Breast epithelium (tissue), 3 donors: ENCODE results near the gene RAVER2.

Experiments used
- POLR2A ChIP-seq: fragments of 450-650 bp; IDR thresholded peaks from one replicate; pipeline ENCODE4 v1.6.1; 2016; ENCODE audit warnings: antibody characterized with exemption, mild to moderate bottlenecking, moderate library complexity
- POLR2AphosphoS5 ChIP-seq, 3 donors: sonication (generic); formaldehyde crosslinking; IDR thresholded peaks; one replicate each; pipeline ENCODE4 v1.6.1; 2017; ENCODE audit warnings: antibody characterized with exemption in 3 of 3
- TF ChIP-seq, protein P1 (sequence below), 3 donors: fragments of 450-650 bp; IDR thresholded peaks; one replicate each; pipeline ENCODE4 v1.5.1; 2016 to 2017; ENCODE audit warnings: antibody characterized with exemption in 3 of 3, mild to moderate bottlenecking in 3 of 3, moderate library complexity in 3 of 3

DNA sequence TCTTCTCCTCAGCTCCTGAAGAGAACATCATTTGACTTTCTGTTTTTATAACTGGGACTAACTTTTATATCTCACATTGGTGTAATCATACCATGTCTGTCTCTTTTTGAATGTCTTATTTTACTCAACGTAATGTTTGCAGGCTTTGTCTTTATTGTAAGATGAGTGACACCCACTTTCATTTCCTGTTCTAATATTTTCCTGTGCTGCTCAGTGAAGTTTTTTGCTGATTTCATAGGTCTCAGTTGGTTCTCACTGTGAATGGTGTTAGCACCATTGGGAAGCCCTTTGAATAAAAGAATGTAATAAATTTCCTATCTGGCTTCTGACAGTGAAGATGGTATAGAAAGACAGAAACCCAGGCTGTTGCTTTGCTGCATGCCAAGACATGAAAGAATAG lies 84.0 kb downstream of the RAVER2 start:
- TF ChIP-seq, protein P1, sequence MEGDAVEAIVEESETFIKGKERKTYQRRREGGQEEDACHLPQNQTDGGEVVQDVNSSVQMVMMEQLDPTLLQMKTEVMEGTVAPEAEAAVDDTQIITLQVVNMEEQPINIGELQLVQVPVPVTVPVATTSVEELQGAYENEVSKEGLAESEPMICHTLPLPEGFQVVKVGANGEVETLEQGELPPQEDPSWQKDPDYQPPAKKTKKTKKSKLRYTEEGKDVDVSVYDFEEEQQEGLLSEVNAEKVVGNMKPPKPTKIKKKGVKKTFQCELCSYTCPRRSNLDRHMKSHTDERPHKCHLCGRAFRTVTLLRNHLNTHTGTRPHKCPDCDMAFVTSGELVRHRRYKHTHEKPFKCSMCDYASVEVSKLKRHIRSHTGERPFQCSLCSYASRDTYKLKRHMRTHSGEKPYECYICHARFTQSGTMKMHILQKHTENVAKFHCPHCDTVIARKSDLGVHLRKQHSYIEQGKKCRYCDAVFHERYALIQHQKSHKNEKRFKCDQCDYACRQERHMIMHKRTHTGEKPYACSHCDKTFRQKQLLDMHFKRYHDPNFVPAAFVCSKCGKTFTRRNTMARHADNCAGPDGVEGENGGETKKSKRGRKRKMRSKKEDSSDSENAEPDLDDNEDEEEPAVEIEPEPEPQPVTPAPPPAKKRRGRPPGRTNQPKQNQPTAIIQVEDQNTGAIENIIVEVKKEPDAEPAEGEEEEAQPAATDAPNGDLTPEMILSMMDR (IDR thresholded peaks at IDR 0.05) = no peak
- TF ChIP-seq POLR2AphosphoS5 (IDR thresholded peaks at IDR 0.05) = no peak
- TF ChIP-seq POLR2A = no peak
